Endothelial cell (in vitro differentiated cells): Measurements from ENCODE around the gene SNRPA. TPM values are rescaled to one million over a fixed set of nuclear protein-coding genes. Genes with fewer than 3 reads are reported as not detected.

Experiments
- DNase-seq: peaks from one replicate; pipeline ENCODE4 v3.0.0; 2021; ENCODE audit warnings: low spot score
- H3K27ac Mint-ChIP-seq: one replicate; pipeline ENCODE4 v1.8.0; 2021; ENCODE audit warnings: mixed read lengths, inconsistent platforms; ENCODE audit not compliant: unreplicated experiment
- H3K27me3 Mint-ChIP-seq: one replicate; pipeline ENCODE4 v1.8.0; 2021; ENCODE audit warnings: mild to moderate bottlenecking, moderate library complexity, mixed read lengths, inconsistent platforms; ENCODE audit not compliant: unreplicated experiment
- H3K36me3 Mint-ChIP-seq: one replicate; pipeline ENCODE4 v1.8.0; 2021; ENCODE audit warnings: mild to moderate bottlenecking, low read depth, mixed read lengths, inconsistent platforms; ENCODE audit not compliant: unreplicated experiment
- H3K4me1 Mint-ChIP-seq: one replicate; pipeline ENCODE4 v1.8.0; 2021; ENCODE audit warnings: mild to moderate bottlenecking, mixed read lengths, inconsistent platforms; ENCODE audit not compliant: unreplicated experiment
- H3K4me3 Mint-ChIP-seq: one replicate; pipeline ENCODE4 v1.8.0; 2021; ENCODE audit warnings: mild to moderate bottlenecking, mixed read lengths, inconsistent platforms; ENCODE audit not compliant: unreplicated experiment
- H3K9me3 Mint-ChIP-seq: one replicate; pipeline ENCODE4 v1.8.0; 2021; ENCODE audit warnings: mixed read lengths, inconsistent platforms; ENCODE audit not compliant: unreplicated experiment
- total RNA-seq: library from RNA; stranded (reverse); fragmentation: NEBNext Ultra II Directional; extraction: Animal tissue kit (Norgen Biotek cat#: 25700); gene quantifications from one replicate; pipeline ENCODE4 v1.2.1, GENCODE V29; 2021; ENCODE audit not compliant: unreplicated experiment
- TF ChIP-seq, protein P1 (sequence below): fragments of 200-600 bp; sonication (generic); IDR thresholded peaks from one replicate; pipeline ENCODE4 v1.5.0; 2021; ENCODE audit warnings: antibody characterized with exemption; ENCODE audit not compliant: unreplicated experiment

Gene SNRPA
- total RNA-seq, 1 donor from 2014 or later = 101 TPM

DNA sequence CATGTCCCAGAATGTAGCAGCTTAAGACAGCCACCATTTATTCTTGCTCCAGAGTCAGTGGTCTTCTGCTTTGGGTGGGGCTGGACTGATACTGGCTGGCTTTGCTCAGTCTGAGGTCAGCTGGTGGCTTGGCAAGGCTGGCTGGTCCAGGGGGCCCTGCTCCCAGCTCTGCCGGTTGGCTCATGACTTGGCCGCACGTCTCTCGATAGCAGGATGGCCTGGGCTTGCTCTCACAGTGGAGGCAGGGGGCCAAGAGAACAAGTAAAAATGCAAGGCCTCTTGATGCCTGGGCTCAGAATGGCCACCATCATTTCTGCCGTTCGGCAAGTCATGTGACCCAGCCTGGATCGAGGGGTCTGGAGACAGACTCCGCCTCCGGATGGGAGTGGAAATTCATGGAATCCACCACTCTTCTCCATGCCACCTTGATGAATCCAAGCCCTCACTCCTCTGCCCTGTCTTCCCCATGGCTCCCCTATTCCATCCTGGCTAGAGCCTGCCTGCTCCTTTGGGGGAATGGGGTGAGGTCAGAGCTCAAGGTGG, 13.8 kb upstream of the SNRPA start:
- Mint-ChIP-seq H3K4me1 (no peaks in the 10 kb centered on the region), H3K36me3 (peaks cover 38% of the 10 kb centered on the region), H3K27me3 (peaks cover 7% of the 10 kb centered on the region), H3K9me3 (no peaks in the 10 kb centered on the region), H3K27ac (no peak overlapping the region), H3K4me3 (no peak overlapping the region)
- TF ChIP-seq, protein P1, sequence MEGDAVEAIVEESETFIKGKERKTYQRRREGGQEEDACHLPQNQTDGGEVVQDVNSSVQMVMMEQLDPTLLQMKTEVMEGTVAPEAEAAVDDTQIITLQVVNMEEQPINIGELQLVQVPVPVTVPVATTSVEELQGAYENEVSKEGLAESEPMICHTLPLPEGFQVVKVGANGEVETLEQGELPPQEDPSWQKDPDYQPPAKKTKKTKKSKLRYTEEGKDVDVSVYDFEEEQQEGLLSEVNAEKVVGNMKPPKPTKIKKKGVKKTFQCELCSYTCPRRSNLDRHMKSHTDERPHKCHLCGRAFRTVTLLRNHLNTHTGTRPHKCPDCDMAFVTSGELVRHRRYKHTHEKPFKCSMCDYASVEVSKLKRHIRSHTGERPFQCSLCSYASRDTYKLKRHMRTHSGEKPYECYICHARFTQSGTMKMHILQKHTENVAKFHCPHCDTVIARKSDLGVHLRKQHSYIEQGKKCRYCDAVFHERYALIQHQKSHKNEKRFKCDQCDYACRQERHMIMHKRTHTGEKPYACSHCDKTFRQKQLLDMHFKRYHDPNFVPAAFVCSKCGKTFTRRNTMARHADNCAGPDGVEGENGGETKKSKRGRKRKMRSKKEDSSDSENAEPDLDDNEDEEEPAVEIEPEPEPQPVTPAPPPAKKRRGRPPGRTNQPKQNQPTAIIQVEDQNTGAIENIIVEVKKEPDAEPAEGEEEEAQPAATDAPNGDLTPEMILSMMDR = no peak
- DNase-seq = no peak

DNA sequence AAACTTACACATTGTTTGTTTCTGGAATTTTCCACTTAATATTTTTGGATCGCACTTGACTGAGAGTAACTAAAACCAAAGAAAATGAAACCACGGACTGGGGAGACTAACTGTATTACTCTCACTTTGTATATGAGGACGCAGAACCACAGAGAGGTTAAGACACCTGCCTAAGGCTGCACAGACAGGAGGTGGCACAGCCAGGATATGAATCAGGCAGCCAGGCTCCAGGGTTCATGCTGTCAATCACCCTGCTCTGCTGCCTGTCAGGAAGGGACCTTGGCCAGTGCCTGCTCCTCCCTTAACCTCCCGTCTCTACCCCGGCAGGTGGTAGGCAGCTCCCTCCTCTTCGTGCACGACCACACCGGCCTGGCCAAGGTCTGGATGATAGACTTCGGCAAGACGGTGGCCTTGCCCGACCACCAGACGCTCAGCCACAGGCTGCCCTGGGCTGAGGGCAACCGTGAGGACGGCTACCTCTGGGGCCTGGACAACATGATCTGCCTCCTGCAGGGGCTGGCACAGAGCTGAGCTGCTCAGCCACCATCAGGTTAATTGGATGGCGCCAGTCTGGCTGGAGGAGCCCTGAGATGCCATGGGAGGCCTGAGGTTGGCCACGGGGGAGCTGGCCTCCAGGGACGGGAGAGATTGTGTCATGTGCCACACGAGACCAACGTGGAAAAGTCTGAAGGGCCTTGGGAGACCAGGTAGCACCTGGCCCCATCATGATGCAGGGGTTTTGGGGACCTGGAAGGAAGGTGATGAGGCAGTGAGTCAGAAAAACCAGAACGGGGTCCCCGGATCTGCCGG, 11.8 kb upstream of the SNRPA start:
- no peak for DNase-seq
- H3K4me3 Mint-ChIP-seq = peak overlapping the region; percentile 47
- no peak overlapping the region for H3K27ac Mint-ChIP-seq
- no peaks in the 10 kb centered on the region for H3K9me3 Mint-ChIP-seq
- H3K27me3 Mint-ChIP-seq = peaks cover 7% of the 10 kb centered on the region
- no peaks in the 10 kb centered on the region for H3K4me1 Mint-ChIP-seq
- peaks cover 22% of the 10 kb centered on the region for H3K36me3 Mint-ChIP-seq
- TF ChIP-seq, protein P1 = no peak

DNA sequence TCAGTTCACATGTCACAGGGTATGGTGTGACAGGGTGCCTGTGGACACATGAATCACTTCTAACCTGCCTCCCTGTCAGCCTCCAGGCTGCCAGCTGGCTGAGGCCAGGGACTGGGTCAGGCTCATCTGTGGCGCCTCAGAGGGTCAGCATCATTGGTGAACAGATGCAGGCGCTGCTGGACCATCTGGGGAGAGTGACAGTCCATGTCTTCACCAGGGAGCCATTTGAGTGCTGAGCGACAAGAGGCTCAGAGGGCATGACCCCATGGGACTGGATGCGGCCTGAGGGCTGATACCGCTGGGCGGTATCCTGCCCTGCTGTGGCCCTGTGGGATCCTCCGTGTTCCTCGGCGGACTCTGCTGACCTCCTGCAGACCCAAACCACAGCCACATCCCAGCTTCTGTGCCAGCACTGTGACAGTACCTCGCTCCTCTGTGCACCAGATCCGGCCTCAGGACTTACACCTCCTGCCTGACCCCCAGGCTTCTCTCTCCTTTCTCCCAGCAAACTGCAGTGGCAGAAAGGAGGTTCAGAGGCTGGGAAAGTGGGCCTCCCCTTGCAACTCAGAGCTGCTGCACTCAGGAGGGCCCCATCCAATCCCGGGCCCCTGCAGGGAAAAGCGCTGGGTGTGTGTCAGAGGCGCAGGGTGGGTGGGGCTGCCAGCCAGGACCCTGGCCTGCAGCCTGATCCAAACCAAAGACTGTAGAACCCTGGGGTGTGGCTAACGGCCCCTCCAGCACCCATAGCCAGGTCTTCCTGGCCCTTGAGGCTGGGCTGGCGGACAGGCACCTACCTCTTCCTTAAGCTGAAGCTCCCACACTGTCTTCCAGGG, 10.9 kb upstream of the SNRPA start:
- Mint-ChIP-seq H3K27ac (no peak overlapping the region), H3K36me3 (peaks cover 20% of the 10 kb centered on the region), H3K9me3 (no peaks in the 10 kb centered on the region), H3K4me1 (no peaks in the 10 kb centered on the region), H3K27me3 (peaks cover 7% of the 10 kb centered on the region), H3K4me3 (no peak overlapping the region)
- DNase-seq = no peak
- TF ChIP-seq, protein P1 = no peak

DNA sequence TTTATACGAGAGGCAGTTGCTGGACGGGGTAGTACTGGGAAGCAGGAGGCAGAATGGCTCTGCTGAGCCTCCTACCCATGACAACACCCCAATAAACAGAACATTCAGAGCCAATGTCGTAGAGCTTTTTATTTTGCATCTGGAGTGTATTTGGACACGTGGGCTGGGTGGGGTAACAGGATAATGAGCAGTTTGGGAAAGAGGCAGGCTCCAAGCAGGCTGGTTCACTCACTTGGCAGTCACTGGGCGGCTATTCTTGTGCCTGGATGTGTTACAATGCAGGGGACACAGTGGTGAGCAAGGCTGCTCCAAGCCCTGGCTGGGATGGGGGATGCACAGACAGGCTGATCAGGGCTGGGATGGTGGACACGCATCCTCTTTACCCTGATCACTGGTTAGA, 10.3 kb upstream of the SNRPA start:
- peaks cover 7% of the 10 kb centered on the region for H3K27me3 Mint-ChIP-seq
- peaks cover 13% of the 10 kb centered on the region for H3K36me3 Mint-ChIP-seq
- DNase-seq = no peak
- H3K4me3 Mint-ChIP-seq = no peak overlapping the region
- H3K27ac Mint-ChIP-seq = no peak overlapping the region
- TF ChIP-seq, protein P1 = no peak
- H3K4me1 Mint-ChIP-seq = no peaks in the 10 kb centered on the region
- H3K9me3 Mint-ChIP-seq = no peaks in the 10 kb centered on the region
